GM19240 (cell line): ENCODE measurements around the gene FAM83C.

Experiments
- DNase-seq: peaks from one replicate; pipeline ENCODE4 v3.0.0; 2011; ENCODE audit warnings: low spot score; ENCODE audit not compliant: insufficient read length

FAM83C gene

GRCh38 chr20:35299780-35300179, 7.6 kb upstream of the FAM83C start:
- no peak for DNase-seq

DNA sequence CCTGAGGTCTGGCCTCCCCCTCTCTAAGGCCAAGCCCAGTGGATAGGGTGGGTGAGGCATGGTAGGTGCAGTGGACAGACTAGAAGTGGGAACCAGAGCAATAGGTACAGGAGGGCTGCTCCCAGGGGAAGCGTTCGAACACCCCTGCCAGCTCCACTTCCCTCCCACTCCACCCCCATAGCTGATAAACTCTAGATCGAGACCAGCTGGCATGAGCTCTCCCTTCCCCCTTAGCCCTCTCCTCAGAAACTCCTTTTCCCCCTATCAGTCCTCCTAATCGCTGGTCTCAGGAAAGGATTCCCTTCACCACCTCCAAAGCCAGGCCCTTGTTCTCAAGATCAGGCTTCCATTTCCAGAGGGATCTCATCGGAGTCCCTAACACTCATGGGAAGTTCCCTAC, 6.0 kb upstream of the FAM83C start:
- DNase-seq, result no peak

DNA sequence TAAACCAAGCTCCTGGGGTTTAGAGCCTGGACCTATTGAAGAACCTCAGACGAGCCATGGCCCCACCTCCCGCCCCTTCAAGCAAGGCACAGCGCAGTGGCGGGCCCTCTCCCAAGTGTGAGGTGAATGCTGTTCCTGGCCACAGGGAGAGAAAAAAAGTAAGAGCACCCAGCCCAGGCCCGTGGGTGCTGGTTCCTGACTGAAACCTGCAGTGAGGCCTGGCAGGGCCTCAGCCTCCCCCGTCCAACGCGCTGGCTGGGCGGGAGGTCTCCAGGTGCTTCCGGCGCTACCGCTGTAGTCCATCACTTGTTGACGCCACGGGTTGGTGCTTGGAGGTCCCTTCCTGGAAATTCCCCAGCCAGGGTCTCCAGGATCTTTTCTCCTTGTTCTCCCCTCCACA, 5.5 kb upstream of the FAM83C start:
- DNase-seq, result no peak

DNA sequence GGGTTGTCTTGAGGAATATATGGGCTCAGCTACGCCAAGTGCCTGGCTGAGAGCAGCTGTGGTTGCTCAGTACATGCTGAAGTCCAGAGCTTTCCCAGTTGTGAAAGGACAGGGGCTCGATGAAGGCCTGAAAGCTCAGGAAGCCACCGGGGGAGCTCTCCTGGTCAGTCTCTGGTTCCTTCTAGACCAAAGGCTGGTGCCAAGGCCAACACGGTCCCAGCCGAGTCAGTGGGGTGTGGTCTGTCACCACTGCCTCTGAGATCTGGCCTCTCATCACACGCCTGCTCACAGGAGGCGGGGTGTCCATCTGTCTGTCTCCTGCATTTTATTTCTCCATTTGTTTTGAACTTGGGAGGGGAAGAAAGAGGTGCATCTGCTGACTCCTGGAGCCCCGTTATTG, 4.9 kb upstream of the FAM83C start:
- no peak for DNase-seq

DNA sequence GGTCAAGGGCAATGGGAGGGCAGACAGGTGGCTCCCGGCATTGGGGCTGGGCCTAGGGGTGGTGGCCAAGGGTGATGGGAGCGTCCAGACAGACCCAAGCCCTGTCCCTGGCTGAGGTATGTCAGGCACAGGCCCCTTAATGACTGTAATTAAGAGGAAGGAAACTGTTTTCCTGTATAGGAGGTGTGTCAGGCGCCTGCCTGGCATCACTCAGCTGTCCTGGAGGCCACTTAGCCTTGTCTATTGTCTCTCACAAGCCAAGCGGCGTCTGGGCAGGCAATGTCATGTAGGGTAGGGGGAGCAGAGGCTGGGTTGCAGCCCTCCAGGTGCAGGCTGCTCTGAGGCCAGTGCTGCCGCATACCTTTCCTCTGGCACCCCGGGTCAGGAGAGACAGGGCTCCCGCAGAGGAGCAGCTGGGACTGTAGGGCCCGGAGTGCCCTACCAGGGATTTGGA, 3.9 kb upstream of the FAM83C start:
- DNase-seq, result no peak

DNA sequence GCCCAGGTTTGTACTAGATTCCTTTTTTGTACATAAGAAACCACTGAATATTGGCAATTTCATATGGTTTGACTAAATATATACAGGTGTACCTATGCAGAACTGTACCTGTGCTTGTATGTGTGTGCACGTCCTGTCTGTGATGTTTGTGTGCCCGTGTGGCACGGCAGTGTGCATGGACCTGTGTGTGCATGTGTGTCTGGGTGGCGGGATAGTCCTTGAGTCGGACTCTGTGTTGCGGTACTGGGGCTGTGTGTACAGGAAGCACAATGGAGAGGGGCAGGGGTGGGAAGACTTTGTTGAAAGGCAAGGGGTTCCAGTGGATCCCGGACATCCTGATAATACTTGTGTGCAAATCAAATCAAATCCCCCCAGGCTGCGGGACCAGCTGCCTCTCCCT, 3.4 kb upstream of the FAM83C start:
- no peak for DNase-seq

DNA sequence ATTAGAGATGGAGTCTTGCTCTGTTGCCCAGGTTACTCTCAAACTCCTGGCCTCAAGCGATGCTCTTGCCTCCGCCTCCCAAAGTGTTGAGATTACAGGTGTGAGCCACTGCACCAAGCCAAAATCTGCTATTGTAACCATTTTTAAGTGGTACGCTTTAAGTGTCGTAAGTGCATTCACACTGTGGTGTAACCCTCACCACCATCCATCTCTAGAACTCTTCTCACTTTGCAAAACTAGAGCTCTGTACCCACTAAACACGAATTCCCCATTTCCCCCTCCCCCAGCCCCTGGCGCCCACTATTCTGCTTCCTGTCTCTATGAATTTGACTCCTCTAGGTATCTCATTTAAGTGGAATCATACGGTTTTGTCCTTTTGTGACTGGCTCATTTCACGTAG, 2.8 kb upstream of the FAM83C start:
- no peak for DNase-seq

- DNase-seq, result no peak
These were observed 2.1 kb upstream of the FAM83C start for GRCh38 chr20:35294293-35294685.

DNA sequence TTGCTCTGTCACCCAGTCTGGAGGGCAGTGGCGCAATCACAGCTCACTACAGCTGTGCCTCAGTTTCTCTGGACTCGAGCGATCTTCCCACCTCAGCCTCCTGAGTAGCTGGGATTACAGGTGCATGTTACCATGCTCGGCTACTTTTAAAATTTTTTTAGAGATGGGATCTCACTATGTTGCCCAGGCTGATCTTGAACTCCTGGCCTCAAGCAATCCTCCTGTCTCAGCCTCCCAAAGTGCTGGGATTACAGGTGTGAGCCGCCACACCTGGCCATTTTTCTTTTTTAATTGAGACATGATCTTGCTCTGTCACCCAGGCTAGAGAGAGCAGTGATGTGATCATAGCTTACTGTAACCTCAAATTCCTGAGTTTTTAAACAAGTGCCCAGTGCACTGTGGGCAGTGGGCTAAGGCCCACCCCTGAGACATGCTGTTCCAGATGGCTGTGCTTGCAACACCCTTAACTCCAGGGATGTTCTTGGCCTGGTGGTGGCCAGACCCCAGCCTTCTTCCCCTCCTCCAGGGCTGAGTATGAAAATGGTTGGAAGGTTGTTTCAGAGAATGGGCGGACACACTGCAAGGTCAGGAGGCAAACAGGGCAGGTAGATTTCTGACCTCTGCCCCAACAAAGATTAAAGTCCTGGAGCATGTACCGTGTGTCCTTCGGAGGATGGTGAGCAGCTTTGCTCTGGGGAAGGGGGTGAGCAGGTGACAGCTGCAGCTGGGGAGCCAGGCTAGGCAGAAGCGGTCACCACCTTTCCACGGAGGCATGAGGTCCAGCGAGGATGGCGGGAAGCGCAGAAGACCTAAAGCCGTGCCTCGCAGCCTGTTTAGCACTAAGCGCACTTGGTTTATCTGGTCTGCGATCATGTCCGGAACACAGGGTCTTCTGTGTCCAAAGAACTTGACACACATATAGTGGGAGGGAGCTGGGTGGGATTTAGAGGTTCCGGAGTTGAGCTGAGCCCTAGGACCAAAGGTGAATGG, 1.4 kb upstream of the FAM83C start:
- DNase-seq, result no peak

DNA sequence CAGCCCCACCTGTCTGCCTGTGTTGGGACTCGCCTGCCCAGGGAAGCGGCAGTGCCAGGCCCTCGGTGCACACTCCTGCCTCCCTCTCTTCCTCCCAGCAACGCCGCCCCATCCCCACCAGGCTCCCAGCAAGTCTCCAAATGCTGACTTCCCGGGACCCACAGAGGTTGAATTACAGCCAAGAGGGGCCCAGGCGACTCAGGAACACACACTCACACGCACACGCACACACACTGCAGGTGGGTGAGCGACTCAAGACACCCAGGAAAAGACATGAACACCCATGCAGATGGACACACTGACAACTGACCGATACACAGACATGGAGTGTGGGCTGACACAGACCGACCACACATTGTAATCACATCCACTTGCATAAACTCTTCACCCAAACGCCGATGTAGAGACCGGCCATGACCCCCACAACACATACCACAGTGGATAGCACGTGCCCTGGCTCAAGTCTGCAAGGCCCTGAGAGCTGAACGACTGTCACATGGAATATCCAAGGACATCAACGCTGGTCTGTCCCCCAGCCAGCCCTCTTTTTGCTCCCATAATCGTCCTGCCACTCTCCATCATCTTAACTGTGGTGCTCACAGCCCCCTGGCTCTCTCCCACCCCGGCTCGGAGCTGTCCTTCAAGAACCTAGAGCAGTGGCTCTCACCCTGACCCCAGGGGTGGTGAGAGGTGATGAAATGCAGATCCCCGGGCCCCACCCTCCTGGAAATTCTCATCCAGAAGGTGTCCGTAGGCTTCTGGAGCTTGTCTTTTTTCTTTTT, 470 bp upstream of the FAM83C start:
- no peak for DNase-seq

GRCh38 chr20:35290887-35291417, 1.3 kb downstream of the FAM83C start:
- no peak for DNase-seq

GRCh38 chr20:35290186-35290886, 1.9 kb downstream of the FAM83C start:
- no peak for DNase-seq

GRCh38 chr20:35288325-35289060, 3.7 kb downstream of the FAM83C start:
- no peak for DNase-seq

DNA sequence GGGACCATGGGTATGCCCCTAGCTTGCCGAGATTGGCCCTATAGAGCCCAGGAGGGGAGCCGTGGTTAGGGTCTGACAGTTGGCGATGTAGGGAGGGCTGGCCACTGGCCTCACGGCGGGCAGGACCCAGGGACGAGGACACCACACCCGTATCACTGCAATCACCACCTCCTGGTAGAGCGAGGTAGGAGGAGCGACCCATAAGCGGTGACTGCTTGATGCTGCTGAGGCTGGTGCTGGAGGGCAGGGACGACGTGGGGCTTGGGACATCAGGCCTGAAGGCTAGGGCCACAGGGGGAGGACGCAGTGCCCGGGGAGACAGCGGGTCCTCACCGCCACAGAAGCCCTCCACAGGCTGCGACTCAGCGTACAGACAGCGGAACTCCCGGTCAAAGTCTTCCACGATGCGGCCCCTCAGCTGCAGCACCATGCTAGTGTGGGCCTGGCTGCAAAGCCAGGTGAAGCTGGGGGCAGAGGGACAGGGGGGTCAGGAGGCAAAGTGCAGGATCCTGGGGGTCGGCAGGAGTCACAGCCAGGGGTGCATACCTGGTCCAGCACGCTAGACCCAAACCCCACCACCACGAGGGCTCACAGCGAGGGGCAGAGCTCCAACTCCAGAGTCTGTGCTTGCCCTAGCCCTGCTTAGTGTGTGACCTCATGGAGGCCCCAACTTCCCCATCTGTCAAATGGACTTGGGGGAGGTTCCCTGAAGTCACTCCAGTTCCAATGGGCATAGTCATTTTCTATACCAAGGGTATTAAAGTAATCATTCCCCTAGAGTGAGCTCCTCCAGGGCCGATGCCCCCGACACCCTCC, 4.5 kb downstream of the FAM83C start:
- no peak for DNase-seq

GRCh38 chr20:35286899-35287508, 5.2 kb downstream of the FAM83C start:
- DNase-seq, result no peak

- no peak for DNase-seq
These were observed 5.9 kb downstream of the FAM83C start for GRCh38 chr20:35286077-35286898.

DNA sequence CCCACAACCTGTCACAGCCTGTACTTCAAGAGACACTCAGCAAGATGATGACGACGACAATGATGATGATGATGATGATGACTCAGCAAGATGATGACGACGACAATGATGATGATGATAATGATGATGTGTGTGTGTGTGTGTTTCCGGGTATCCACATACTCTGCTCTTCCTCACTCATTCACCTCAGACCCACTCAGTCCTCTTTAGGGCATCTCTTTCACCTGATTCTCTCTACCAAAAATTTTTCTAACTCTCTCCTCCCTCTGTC, 6.5 kb downstream of the FAM83C start:
- no peak for DNase-seq

DNA sequence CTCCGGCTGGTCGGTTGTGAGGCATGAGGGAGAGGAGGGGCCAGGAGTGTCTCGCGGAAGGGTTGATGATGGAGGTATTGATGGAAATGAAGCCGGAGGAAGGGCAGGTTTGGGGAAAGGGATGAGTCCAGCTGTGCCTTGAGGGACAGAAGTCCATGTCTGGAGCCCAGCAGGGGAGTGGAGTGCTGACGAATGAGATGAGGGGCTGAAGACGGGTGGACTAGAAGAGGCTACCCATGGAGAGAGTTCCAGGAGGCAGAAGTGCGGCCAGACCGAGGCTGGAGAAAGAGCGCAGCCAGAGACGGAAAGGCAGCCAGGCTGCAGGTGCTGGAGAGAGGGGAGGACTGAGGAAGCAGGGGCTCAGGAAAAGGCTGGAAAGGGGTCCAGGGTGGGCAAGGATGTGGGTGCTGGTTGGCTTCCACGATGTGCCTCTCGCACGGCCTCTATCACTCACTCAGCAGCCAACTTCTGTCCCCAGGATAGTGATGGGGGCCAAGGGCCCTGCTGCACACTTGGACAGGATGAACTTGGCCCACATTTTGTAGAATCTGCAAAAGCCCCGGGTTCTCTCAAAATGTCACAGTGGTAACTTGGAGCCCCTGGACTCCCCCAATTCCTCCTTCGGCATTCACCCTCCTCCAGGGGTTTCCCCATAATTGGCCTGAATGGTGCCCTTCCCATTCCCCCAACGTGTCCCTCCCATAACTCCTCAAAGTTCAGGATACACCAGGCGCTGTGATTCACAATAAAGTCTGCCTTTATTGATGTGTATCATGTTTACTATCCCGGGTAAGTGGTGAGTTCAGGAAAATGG, 7.0 kb downstream of the FAM83C start:
- DNase-seq, result no peak
